Mononuclear cell (primary cell): ENCODE results near the gene ING1. TPM values are rescaled to one million over a fixed set of nuclear protein-coding genes. Genes with fewer than 3 reads are reported as not detected.

Experiments
- H3K27me3 ChIP-seq: 2 replicates; pipeline ENCODE4 v1.6.0; 2011; ENCODE audit warnings: low read length, control low read depth; ENCODE audit not compliant: insufficient read depth
- H3K4me1 ChIP-seq: 2 replicates; pipeline ENCODE4 v1.5.1; 2011; ENCODE audit warnings: mild to moderate bottlenecking, low read length, control low read depth; ENCODE audit not compliant: insufficient read depth
- H3K4me3 ChIP-seq: 2 replicates; pipeline ENCODE4 v1.5.1; 2011; ENCODE audit warnings: mild to moderate bottlenecking, low read length, moderate library complexity
- H3K9me3 ChIP-seq: 2 replicates; pipeline ENCODE4 v1.5.1; 2011; ENCODE audit warnings: low read depth, mild to moderate bottlenecking, control low read depth, low read length
- total RNA-seq: library from RNA; depleted of rRNA; stranded (reverse); fragments of >200 nt; gene quantifications from one replicate; pipeline ENCODE4 v1.2.3, GENCODE V29; 2012

The ING1 gene
- total RNA-seq, 1 donor, result 18.7 TPM

DNA sequence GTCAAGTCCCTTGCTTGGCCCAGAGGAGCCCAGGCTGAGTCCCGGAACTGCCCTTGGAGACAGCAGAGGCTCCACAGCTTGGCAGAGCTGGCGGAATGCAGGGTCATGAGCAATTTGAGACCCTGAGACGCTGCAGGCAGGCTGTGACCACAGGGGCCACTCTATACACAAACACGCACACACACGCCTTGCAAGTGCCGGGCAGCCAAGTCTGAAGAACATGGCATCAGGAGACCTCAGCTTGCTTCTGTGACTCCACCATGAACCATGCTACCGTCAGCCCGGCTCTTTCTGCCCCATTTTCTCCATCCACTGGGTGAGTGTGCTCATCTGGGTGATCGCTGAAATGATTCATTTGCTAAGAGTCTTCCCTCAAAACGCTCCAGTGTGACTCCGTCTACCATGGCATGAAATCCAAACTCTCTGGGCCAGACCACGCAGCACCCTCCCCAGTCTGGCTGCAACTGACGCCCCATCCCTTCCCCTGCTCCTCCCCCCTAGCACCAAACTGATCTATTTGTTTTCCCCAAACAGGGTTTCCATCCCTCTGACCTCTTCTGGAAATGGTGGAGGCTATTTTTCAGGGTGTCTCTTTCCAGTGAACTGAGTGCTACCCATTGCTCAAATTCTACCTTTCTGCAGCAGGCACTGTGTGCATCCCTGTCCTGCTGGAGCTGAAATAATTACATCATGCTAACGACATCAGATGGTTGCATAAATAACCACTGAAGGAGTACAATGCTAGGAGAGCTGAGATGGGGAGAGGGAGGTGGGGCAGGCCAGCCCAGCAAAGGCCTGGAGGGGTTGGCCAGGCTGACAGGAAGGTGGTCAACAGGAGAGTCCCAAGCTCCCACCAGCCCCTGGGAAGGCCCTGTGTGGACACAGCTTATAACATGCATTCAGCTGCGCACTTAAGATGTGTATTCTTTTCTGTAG is 10.6 kb upstream of the ING1 start:
- H3K4me3 ChIP-seq, result no peak overlapping the region
- no peaks in the 10 kb centered on the region for H3K27me3 ChIP-seq
- peaks cover 67% of the 10 kb centered on the region for H3K4me1 ChIP-seq
- no peaks in the 10 kb centered on the region for H3K9me3 ChIP-seq

DNA sequence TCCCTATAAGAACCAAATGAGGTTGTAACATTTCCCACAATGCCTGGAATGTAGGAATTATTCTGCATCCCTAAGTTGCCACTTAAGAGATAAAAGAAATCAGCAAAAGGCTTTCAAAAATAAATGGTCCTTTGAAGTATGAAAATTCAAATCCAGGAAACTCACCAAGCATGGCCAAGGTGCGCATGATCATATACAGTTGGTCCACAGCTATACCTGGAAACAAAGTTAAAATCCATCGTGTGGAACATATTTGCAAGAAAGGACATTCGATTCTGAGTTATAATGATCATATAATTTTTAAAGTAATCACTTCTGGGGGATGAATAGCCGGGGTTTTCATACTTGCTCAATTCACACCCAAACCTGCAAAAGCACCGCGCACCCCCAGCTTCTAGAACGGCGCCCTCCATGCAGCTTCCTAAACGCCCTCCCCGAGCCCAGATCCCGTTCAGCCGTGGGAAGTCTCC is 8.1 kb upstream of the ING1 start:
- peaks cover 45% of the 10 kb centered on the region for H3K4me1 ChIP-seq
- H3K9me3 ChIP-seq, result no peaks in the 10 kb centered on the region
- H3K27me3 ChIP-seq, result no peaks in the 10 kb centered on the region
- peak overlapping the region; percentile 49 for H3K4me3 ChIP-seq

DNA sequence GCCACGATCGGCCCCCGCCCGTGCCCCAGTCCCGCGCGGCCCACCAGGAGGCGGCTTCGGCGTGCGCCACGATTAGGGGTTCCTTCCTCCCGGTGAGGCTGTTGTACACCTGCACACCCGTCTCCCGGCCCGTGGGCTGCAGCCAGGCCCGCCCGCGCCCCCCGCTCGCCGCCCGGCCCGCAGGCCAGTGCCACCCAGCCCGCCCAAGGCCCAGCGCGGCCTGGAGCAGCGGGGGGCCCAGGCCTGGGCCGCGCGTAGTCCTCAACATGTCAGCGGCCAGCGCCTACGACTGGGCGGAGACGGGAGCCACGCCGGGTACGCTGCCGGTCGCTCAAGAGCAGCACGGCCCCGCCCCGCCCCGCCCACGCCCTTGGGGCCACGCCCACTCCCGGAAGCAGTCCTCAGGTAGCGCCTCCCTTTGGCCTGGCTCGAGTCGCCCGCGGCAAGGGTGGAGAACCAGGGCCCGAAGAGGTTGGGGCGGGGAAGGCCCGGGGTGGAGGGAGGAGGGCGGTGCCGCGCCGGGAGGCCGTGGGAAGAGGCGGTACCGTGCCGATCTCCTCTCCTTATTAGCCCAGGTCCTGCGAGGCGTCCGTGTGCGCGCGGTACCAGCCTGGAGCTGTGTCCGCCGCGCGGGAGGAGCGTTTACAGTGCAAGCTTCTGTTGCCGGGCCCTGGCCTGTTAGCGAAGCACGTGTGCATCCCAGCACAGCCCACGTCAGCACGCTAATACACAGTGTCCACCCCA is 7.5 kb upstream of the ING1 start, which contains the start of gene CARS2:
Gene CARS2, minus strand, starts transcription at position 291 of the 744 bp plus-strand sequence. Its CDS starts 23 bp downstream, at position 268.
- no peaks in the 10 kb centered on the region for H3K27me3 ChIP-seq
- H3K4me1 ChIP-seq, result peaks cover 46% of the 10 kb centered on the region
- peak within 1 kb of the TSS; percentile 49 for H3K4me3 ChIP-seq
- H3K9me3 ChIP-seq, result no peaks in the 10 kb centered on the region

DNA sequence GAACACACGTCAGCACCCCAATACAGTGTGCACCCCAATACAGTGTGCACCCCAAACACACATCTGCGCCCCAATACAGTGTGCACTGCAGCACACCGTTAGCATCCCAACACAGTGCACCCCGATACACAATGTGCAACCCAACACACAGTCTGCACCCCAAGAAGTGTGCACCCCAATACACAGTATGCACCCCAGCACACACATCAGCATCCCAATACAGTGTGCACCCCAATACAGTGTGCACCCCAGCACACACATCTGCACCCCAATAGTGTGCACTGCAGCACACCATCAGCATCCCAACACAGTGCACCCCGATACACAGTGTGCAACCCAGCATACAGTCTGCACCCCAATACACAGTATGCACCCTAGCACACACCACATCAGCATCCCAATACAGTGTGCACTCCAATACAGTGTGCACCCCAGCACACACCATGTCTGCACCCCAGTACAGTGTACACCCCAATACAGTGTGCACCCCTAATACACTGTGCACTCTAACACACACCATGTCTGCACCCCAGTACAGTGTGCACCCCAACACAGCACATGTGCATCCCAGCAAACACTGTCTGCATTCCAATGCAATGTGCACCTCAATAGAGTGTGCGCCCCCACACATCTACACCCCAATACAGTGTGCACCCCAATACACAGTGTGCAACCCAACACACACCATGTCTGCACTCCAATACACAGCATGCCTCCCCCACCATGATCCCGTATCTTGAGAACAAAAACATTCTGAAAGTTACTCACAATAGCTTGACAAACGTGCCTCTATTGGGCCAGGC is 6.7 kb upstream of the ING1 start:
- Histone ChIP-seq H3K4me1 (peaks cover 54% of the 10 kb centered on the region), H3K4me3 (peak overlapping the region; percentile 49), H3K9me3 (no peaks in the 10 kb centered on the region), H3K27me3 (no peaks in the 10 kb centered on the region)

DNA sequence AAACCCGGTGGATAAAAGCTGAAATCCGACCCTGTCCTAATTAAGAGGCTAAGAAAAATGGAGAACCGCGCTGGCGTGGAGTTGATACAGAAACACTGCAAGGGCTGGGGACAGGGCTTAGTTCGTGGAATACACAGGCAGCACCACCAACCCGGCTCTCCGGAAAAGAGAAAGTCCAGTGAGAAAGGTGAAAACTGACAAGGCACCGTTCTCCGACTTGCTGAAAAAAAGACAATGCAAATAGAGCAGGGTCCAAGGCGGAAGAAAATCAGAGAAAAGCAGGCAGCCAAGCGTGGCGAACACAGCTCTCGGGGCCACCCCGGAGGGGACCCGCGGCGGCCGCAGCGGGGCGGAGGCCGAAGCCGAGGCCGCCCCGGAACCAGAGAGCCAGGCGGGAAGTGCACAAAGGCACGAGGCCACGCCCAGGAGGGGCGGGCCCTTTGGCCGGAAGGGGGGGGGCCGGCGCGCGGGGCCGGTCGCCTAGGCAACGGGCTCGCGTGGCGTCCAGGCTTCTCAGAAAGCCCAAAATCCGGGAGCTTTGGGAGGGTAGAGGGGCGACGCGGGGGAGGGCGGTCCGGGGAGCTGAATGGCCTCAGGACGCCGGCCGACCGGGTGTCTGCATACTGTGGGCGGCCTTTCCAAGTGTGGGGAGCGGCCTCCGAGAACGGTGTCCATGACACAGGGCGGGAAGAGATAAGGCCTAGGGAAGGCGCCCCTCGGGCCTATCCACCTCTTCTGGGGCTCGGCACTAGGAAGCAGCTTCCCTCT is 1.2 kb upstream of the ING1 start:
- Histone ChIP-seq H3K4me1 (peaks cover 26% of the 10 kb centered on the region), H3K9me3 (no peaks in the 10 kb centered on the region), H3K27me3 (no peaks in the 10 kb centered on the region), H3K4me3 (peak overlapping the region; percentile 98)

DNA sequence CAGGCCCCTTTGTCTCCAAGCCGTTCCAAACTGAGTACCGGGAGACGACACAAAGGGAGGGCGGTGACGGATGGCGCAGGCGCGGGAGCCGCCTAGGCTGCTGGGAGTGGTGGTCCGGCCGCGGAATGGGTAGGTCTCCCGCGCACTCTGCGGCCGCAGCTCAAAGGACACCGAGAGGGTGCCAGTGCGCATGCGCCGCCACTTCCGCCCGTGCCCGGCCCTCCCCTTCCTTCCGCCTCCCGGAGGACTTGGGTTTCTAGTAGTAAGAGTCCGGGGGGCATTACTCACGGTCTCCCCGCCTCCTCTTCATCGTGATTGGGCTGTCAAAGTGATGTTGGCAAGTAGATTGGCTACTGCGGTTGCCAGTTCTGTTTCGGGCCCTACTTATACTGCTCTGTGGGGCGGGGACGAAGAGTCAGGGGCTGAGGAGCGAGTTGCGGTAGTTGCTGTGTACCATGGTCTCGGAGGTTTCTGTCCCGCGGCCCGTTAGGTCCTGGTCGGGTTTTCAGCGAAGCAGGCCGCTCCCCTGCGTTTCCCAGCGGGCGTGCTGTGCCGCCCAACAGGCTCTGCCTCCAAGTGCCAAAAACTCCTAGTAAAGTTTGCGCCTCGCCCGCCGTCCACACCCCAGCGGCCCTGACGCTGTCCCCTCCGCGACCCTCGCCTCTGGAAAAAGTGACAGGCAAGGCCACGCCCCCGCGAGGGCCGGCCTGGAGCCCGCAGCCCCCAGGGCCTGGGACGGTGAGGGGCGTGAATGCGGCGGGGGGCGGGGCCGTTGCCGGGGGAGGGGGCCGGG is 455 bp upstream of the ING1 start:
- Histone ChIP-seq H3K9me3 (no peaks in the 10 kb centered on the region), H3K4me1 (peaks cover 31% of the 10 kb centered on the region), H3K4me3 (peak overlapping the region; percentile 98), H3K27me3 (no peaks in the 10 kb centered on the region)

DNA sequence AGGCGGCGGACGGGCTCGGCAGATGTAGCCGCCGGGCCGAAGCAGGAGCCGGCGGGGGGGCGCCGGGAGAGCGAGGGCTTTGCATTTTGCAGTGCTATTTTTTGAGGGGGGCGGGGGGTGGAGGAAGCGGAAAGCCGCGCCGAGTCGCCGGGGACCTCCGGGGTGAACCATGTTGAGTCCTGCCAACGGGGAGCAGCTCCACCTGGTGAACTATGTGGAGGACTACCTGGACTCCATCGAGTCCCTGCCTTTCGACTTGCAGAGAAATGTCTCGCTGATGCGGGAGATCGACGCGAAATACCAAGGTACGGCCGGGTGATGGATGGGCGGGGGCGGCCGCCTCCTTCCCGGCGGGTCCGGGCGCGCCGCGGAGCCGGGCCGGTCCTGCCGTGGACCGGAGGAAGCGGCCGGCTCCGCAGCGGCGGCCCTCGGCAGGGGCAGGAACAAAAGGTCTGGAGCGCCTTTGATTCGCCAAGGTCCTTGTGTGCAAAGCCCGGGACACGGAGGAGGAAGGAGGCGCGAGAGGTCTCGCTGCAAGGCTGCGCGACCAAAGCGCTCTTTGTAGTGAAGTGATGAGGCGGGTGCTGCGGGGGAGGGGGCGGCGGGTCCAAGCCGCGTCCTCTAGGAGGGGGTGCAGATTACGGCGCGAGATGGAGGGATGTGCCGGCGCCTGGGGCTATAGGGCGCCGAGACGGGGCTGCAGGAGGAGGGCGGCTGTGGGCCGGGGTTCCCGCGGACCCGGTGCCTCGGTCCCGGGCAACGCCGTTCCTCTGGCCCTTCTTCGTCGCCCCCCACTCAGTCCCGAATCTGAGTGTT is 689 bp downstream of the ING1 start:
- Histone ChIP-seq H3K27me3 (no peaks in the 10 kb centered on the region), H3K4me3 (peak overlapping the region; percentile 98), H3K9me3 (no peaks in the 10 kb centered on the region)

DNA sequence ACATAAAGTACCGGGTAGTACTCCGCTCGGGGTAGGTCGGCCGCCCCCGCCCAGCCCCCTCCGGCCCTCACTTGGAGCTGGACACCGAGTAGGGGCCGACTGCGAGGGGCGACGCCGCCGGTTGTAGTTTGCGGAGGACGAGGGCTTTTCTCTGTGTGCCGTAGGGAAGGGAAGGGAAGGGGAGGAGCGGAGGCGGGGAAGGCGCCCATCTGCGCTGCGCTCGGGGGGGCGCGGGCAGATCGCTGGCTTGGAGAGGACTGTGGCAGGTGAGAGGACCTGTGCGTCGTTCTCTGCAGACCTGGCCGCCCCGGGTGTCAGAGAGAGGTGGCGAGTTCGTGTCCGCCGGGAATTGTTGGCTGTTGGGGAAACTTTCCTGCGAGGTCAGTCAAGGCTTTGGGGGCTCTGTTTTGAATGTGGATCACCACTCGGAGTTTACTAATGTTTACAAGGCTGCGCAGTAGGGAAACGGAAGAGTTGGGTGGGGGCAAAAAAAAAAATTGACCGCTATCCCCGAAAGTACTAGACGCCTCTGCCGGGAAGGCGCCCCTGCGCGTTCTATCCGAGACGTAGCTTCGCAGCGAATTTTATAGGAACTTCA is 1.4 kb downstream of the ING1 start:
- peaks cover 30% of the 10 kb centered on the region for H3K4me1 ChIP-seq
- no peaks in the 10 kb centered on the region for H3K27me3 ChIP-seq
- no peaks in the 10 kb centered on the region for H3K9me3 ChIP-seq
- peak overlapping the region; percentile 98 for H3K4me3 ChIP-seq

More for the DNA sequence above, 689 bp downstream of the ING1 start:
- H3K4me1 ChIP-seq, result peaks cover 31% of the 10 kb centered on the region

DNA sequence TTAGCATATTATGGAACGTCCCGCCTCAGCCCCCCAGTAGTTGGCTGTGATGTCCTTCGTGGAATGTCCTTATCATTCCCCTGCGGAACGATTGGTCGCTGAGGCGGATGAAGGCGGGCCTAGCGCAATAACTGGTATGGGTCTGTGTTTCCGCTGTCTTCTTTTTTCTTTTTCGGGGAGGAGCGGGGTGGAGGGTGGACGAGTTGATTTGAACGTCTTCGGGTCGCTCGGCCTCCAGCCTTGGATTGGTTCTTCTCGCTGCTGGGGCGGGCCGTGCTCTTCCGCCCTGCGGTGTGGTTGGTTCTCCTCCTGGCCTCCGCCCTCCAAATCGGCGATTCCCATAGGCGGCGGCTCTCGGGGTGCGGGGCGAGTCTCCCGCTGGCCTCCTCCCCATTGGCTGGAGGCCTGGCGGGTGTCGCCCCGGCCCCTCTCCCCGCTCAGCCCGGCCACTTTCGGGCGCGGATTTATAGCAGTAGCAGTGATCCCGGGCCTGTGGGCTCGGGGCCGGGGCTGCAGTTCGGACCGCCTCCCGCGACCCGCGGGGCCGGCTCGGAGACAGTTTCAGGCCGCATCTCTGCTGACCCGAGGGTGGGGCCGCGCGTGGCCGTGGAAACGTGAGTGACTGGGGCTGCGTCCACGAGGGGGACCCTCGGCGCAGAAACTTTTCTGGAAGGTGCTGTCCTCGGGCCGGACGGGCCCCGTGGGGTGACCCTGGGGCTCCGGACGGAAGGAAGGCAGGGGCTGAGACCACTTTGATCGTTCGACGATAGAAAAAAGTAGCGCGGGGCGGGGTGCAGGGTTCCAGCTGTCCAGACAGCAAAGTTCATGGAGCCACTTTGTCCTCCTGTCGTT is 2.1 kb downstream of the ING1 start:
- no peaks in the 10 kb centered on the region for H3K27me3 ChIP-seq
- peak overlapping the region; percentile 98 for H3K4me3 ChIP-seq
- no peaks in the 10 kb centered on the region for H3K9me3 ChIP-seq
- H3K4me1 ChIP-seq, result peaks cover 27% of the 10 kb centered on the region

DNA sequence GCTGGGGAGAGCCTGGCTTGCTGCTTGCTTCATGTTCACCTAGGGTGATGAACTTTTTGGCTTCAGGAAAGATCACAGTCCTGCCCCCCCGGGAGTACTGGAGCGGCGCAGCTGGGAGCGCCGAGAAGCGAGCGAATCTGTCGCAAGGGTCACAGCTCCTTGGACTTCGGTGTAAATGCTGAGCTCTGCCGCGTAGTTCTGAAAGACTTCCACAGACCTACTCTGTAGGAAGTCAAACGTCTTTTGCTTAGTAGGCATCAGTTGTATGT is 2.7 kb downstream of the ING1 start:
- Histone ChIP-seq H3K4me3 (peak overlapping the region; percentile 98), H3K27me3 (no peaks in the 10 kb centered on the region), H3K9me3 (no peaks in the 10 kb centered on the region), H3K4me1 (peaks cover 24% of the 10 kb centered on the region)

DNA sequence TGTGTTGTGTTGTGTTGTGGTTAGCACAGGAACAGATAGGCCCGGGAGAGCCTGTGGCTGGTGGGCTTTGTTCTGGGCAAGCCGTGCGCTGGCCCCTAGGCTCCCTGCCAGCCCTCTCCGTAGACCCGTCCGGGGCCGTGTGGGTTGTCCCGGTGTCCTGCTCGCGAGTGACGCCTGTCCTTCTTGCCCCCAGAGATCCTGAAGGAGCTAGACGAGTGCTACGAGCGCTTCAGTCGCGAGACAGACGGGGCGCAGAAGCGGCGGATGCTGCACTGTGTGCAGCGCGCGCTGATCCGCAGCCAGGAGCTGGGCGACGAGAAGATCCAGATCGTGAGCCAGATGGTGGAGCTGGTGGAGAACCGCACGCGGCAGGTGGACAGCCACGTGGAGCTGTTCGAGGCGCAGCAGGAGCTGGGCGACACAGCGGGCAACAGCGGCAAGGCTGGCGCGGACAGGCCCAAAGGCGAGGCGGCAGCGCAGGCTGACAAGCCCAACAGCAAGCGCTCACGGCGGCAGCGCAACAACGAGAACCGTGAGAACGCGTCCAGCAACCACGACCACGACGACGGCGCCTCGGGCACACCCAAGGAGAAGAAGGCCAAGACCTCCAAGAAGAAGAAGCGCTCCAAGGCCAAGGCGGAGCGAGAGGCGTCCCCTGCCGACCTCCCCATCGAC is 5.7 kb downstream of the ING1 start:
- Histone ChIP-seq H3K27me3 (no peaks in the 10 kb centered on the region), H3K9me3 (no peaks in the 10 kb centered on the region), H3K4me1 (peaks cover 15% of the 10 kb centered on the region), H3K4me3 (no peak overlapping the region)

DNA sequence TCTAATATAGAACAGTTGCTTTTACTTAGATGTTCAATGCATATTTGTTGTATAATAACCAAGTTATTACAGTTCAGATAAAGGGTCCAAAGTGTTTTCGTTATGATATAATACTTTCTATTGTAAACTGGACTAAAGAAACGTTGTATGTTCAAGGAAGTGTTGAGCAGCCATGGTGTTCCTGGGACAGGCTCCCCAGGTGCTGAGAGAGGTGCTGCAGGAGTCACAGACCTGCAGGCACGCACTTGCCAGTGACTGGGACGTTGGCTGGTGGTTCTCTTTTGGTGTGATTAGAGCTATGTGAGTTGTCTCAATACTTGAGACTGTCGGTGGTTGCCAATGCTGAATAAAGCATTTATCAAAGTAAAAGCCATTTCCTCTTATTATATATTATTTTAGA is 9.5 kb downstream of the ING1 start:
- H3K27me3 ChIP-seq, result no peaks in the 10 kb centered on the region
- H3K9me3 ChIP-seq, result no peaks in the 10 kb centered on the region
- H3K4me3 ChIP-seq, result no peak overlapping the region
- peaks cover 10% of the 10 kb centered on the region for H3K4me1 ChIP-seq
